Esophagus mucosa (tissue), 1 donor: ENCODE measurements around the gene ADARB1. TPM values are rescaled to one million over a fixed set of nuclear protein-coding genes. Genes with fewer than 3 reads are reported as not detected.
A peak's percentile ranks its signal among the peaks of the same experiment; 100 is the strongest.

Experiments used
- ATAC-seq: fragments of 200-7000 bp; cut with Tn5 transposase; one replicate; pipeline ENCODE4 v1.9.1; 2020
- total RNA-seq: library from RNA; stranded (reverse); gene quantifications from one replicate; pipeline ENCODE4 v1.2.4, GENCODE V29; 2023
- donor health status: DM: yes; HTN: yes; CAD: no.

The ADARB1 gene
- total RNA-seq, 1 donor from 2014 or later, result 5.9 TPM

GRCh38 chr21:45207839-45208626 is 133.7 kb downstream of the ADARB1 start:
- no peak for ATAC-seq

- no peak for ATAC-seq
These were observed 134.2 kb downstream of the ADARB1 start for GRCh38 chr21:45208627-45208951.

DNA sequence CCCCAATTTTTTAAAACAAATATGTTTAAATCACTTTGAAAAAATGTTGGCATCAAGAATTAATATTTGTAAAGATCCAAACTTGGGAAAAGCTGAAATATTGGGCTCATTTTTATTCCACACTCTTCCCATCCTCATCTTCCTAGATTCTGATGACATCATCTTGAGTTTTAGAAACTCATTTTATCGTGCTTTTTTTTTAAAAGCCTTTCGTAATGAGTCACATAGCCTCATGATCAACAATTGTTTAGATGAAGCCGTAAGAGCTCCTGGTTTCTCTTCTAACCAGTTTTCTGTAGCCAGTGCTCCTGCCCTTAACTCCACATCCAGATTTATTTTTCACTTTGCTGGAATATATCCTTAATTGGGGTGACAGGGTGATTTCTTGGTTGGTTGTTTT is 134.7 kb downstream of the ADARB1 start:
- no peak for ATAC-seq

GRCh38 chr21:45209685-45210284 is 135.4 kb downstream of the ADARB1 start:
- ATAC-seq, result no peak

- ATAC-seq, result peak; percentile 25
These were observed 136.1 kb downstream of the ADARB1 start for GRCh38 chr21:45210461-45210983.

- ATAC-seq, result no peak
These were observed 137.3 kb downstream of the ADARB1 start for GRCh38 chr21:45211661-45212060.

DNA sequence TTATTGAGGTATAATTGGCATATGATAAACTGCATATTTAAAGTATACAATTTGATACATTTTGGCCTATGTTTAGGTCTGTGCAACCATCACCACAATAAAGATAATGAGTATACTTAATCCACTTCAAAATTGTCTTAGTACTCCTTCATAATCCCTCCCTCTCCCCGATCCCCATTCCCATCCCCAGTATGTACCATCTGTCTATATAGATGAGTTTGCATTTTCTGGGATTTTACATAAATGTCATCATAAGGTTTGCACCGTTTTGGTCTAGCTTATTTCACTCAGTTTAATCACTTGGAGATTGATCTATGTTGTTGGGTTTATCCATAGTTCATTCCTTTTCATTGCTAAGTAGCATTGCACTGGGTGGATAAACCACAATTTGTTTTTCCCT is 139.0 kb downstream of the ADARB1 start:
- ATAC-seq, result no peak

GRCh38 chr21:45215213-45215612 is 140.8 kb downstream of the ADARB1 start:
- ATAC-seq, result no peak

GRCh38 chr21:45217010-45217409 is 142.6 kb downstream of the ADARB1 start:
- no peak for ATAC-seq

DNA sequence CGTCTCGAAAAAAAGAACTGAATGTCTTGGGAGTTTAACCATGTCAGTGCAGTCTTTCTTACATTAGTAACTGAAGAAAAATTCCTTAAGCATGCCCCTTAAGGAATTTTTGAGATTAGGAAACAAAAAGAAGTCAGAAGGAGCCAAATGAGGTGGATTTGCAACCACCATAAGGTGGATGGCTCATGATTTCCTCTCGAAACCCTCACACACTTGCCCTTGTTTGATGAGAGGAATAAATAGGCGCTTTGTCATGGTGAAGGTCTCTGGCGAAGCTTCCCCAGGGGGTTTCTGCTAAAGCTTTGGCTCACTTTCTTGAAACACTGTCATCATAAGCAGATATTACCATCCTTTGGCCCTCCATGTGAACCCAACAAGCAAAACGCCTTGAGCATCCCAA is 145.1 kb downstream of the ADARB1 start:
- no peak for ATAC-seq

DNA sequence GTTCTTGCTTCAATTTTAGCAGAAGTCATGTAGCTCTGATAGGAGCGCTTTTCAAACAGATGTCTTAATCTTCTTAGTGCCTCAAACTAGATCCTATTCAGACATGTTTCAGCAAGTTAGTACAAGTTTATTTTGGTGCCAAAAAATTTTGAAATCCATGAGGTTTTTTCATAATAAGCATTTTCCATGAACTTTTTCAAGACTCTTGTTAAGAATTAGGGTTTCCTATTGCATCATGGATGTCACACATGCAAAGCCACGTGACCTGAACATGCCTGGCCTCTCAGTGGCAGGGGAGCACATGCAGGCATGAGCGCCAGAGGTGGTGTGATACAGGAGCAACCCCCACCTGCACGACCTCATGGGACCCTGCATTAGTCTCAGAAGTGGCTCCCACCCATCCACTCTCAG is 145.7 kb downstream of the ADARB1 start:
- peak; percentile 16 for ATAC-seq

- ATAC-seq, result no peak
These were observed 146.5 kb downstream of the ADARB1 start for GRCh38 chr21:45220714-45221490.

DNA sequence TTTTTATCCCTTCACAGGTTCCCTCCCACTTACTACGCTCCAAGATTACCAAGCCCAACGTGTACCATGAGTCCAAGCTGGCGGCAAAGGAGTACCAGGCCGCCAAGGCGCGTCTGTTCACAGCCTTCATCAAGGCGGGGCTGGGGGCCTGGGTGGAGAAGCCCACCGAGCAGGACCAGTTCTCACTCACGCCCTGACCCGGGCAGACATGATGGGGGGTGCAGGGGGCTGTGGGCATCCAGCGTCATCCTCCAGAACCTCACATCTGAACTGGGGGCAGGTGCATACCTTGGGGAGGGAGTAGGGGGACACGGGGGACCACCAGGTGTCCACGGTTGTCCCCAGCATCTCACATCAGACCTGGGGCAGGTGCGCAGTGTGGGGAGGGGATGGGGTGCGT is 147.6 kb downstream of the ADARB1 start:
- no peak for ATAC-seq

GRCh38 chr21:45223236-45224185 is 149.1 kb downstream of the ADARB1 start:
- ATAC-seq, result no peak

- peak; percentile 61 for ATAC-seq
These were observed 150.0 kb downstream of the ADARB1 start for GRCh38 chr21:45224189-45224938.

DNA sequence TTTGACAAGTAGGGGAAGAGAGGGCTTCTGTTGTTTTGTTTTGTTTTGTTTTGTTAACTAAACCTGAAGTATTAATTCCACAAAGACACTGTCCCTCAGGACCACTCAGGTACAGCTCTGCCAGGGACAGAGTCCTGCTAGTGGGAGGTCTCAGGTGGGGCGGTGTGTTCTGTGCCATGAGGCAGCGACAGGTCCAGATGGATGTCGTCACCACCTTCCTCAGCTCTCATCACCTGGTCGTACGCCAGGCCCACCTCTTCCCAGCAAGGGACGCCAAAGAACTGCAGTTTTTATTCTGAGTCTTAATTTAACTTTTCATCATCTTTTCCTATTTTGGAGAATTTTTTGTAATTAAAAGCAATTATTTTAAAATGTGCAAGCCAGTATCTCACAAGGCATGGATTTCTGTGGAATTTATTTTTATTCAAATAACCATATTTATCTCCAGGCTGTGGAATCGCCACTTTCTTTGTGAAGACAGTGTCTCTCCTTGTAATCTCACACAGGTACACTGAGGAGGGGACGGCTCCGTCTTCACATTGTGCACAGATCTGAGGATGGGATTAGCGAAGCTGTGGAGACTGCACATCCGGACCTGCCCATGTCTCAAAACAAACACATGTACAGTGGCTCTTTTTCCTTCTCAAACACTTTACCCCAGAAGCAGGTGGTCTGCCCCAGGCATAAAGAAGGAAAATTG is 150.8 kb downstream of the ADARB1 start:
- ATAC-seq, result no peak

- ATAC-seq, result no peak
These were observed 151.5 kb downstream of the ADARB1 start for GRCh38 chr21:45225741-45226327.

GRCh38 chr21:45226540-45227326 is 152.4 kb downstream of the ADARB1 start:
- ATAC-seq, result no peak

DNA sequence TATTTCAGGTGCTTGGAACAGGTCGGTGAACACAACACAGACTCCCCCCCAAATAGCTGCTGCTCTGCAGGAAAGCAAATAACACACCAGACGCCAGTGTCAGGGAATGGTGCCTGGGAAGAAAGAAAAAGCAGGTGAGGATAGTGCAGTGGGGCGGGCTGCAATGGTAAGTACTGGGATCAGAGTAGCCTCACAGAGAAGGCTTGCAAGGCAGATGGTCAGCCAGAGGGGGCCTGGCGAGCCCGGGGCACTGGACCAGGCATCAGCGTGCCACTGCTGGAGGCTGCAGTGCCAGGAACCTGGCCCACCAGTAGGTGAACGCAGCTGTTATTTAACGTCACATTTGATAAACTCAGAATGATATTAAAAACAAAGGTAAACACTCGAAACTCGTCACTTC is 153.4 kb downstream of the ADARB1 start:
- ATAC-seq, result no peak
